HepG2 (cell line): ENCODE results near the gene EFS. TPM values are rescaled to one million over a fixed set of nuclear protein-coding genes. Genes with fewer than 3 reads are reported as not detected.
A peak's percentile ranks its signal among the peaks of the same experiment; 100 is the strongest.

Source experiments
- EZH2 ChIP-seq: conservative IDR thresholded peaks from 2 replicates; pipeline ENCODE4 v1.6.1; 2012; ENCODE audit warnings: mild to moderate bottlenecking, low read depth, low read length, moderate library complexity
- KDM3A ChIP-seq: IDR thresholded peaks from 2 replicates; pipeline ENCODE4 v1.6.1; 2018; ENCODE audit warnings: low read depth, missing compliant biosample characterization
- NCOR1 ChIP-seq: fragments of 200-600 bp; sonication (generic); IDR thresholded peaks from 2 replicates; pipeline ENCODE4 v1.7.0; 2017; ENCODE audit warnings: antibody characterized with exemption, low read length, borderline replicate concordance
- SALL1 ChIP-seq: sonication (generic); formaldehyde crosslinking; IDR thresholded peaks from 2 replicates; pipeline ENCODE4 v1.8.0; 2022; ENCODE audit warnings: mild to moderate bottlenecking, missing genetic modification reagents
- TFDP1 ChIP-seq: IDR thresholded peaks from 2 replicates; pipeline ENCODE4 v1.6.1; 2016; ENCODE audit warnings: missing compliant biosample characterization, missing genetic modification reagents, borderline replicate concordance
- polyA plus RNA-seq, 8 experiments: library from polyadenylated mRNA; depleted of rRNA in 3 of 8; stranded (reverse) in 7 of 8; unstranded in 1 of 8; fragments of >200 nt; fragmentation: Illumina TruSeq in 4 of 8; extraction: Trizol in 4 of 8; gene quantifications; 2 replicates each; pipeline versions ENCODE4 v1.2.1 to v1.2.3, GENCODE V29; 2011 to 2016; ENCODE audit warnings: low read depth in 4 of 8, missing spikeins in 1 of 8, mixed read lengths in 1 of 8; ENCODE audit not compliant: insufficient read depth in 1 of 8
- total RNA-seq, 5 experiments: library from RNA; depleted of rRNA; stranded (reverse); fragments of >200 nt; fragmentation: Illumina TruSeq; extraction: Trizol; gene quantifications; 2 replicates each; pipeline ENCODE4 v1.2.3, GENCODE V29; 2016; ENCODE audit warnings: low read depth in 1 of 5
- TF ChIP-seq, protein P1 (sequence below): sonication (generic); formaldehyde crosslinking; IDR thresholded peaks from 2 replicates; pipeline ENCODE4 v1.5.1; 2020; ENCODE audit warnings: mild to moderate bottlenecking, missing genetic modification reagents, moderate library complexity
- TF ChIP-seq, protein P2 (sequence below): sonication (generic); formaldehyde crosslinking; IDR thresholded peaks from 2 replicates; pipeline ENCODE4 v1.5.1; 2020; ENCODE audit warnings: missing genetic modification reagents, mild to moderate bottlenecking, borderline replicate concordance
- TF ChIP-seq, protein P3 (sequence below): IDR thresholded peaks from 2 replicates; pipeline ENCODE4 v1.6.1; 2016; ENCODE audit warnings: low read depth, missing genetic modification reagents, missing compliant biosample characterization

Gene EFS
- total and polyA plus RNA-seq, 2 of the 13 experiments (the other 11 are each of a cell fraction or from before 2014, with no cell fraction given) = not detected

- TF ChIP-seq, protein P1, sequence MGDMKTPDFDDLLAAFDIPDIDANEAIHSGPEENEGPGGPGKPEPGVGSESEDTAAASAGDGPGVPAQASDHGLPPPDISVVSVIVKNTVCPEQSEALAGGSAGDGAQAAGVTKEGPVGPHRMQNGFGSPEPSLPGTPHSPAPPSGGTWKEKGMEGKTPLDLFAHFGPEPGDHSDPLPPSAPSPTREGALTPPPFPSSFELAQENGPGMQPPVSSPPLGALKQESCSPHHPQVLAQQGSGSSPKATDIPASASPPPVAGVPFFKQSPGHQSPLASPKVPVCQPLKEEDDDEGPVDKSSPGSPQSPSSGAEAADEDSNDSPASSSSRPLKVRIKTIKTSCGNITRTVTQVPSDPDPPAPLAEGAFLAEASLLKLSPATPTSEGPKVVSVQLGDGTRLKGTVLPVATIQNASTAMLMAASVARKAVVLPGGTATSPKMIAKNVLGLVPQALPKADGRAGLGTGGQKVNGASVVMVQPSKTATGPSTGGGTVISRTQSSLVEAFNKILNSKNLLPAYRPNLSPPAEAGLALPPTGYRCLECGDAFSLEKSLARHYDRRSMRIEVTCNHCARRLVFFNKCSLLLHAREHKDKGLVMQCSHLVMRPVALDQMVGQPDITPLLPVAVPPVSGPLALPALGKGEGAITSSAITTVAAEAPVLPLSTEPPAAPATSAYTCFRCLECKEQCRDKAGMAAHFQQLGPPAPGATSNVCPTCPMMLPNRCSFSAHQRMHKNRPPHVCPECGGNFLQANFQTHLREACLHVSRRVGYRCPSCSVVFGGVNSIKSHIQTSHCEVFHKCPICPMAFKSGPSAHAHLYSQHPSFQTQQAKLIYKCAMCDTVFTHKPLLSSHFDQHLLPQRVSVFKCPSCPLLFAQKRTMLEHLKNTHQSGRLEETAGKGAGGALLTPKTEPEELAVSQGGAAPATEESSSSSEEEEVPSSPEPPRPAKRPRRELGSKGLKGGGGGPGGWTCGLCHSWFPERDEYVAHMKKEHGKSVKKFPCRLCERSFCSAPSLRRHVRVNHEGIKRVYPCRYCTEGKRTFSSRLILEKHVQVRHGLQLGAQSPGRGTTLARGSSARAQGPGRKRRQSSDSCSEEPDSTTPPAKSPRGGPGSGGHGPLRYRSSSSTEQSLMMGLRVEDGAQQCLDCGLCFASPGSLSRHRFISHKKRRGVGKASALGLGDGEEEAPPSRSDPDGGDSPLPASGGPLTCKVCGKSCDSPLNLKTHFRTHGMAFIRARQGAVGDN (CRISPR knock-in tag) = peak; percentile 51
- TF ChIP-seq, protein P2, sequence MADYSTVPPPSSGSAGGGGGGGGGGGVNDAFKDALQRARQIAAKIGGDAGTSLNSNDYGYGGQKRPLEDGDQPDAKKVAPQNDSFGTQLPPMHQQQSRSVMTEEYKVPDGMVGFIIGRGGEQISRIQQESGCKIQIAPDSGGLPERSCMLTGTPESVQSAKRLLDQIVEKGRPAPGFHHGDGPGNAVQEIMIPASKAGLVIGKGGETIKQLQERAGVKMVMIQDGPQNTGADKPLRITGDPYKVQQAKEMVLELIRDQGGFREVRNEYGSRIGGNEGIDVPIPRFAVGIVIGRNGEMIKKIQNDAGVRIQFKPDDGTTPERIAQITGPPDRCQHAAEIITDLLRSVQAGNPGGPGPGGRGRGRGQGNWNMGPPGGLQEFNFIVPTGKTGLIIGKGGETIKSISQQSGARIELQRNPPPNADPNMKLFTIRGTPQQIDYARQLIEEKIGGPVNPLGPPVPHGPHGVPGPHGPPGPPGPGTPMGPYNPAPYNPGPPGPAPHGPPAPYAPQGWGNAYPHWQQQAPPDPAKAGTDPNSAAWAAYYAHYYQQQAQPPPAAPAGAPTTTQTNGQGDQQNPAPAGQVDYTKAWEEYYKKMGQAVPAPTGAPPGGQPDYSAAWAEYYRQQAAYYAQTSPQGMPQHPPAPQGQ = 0 out of 2 replicates have a peak, but pooled peaks have one; percentile 31
- TF ChIP-seq SALL1 (peak; percentile 50; the same call in 1 of the 2 replicates), NCOR1 (no peak), TFDP1 (0 out of 2 replicates have a peak, but pooled peaks have one; percentile 46), EZH2 (0 out of 2 replicates have a peak, but pooled peaks have one; percentile 18), KDM3A (peak; percentile 58; the same call in 1 of the 2 replicates)
- TF ChIP-seq, protein P3, sequence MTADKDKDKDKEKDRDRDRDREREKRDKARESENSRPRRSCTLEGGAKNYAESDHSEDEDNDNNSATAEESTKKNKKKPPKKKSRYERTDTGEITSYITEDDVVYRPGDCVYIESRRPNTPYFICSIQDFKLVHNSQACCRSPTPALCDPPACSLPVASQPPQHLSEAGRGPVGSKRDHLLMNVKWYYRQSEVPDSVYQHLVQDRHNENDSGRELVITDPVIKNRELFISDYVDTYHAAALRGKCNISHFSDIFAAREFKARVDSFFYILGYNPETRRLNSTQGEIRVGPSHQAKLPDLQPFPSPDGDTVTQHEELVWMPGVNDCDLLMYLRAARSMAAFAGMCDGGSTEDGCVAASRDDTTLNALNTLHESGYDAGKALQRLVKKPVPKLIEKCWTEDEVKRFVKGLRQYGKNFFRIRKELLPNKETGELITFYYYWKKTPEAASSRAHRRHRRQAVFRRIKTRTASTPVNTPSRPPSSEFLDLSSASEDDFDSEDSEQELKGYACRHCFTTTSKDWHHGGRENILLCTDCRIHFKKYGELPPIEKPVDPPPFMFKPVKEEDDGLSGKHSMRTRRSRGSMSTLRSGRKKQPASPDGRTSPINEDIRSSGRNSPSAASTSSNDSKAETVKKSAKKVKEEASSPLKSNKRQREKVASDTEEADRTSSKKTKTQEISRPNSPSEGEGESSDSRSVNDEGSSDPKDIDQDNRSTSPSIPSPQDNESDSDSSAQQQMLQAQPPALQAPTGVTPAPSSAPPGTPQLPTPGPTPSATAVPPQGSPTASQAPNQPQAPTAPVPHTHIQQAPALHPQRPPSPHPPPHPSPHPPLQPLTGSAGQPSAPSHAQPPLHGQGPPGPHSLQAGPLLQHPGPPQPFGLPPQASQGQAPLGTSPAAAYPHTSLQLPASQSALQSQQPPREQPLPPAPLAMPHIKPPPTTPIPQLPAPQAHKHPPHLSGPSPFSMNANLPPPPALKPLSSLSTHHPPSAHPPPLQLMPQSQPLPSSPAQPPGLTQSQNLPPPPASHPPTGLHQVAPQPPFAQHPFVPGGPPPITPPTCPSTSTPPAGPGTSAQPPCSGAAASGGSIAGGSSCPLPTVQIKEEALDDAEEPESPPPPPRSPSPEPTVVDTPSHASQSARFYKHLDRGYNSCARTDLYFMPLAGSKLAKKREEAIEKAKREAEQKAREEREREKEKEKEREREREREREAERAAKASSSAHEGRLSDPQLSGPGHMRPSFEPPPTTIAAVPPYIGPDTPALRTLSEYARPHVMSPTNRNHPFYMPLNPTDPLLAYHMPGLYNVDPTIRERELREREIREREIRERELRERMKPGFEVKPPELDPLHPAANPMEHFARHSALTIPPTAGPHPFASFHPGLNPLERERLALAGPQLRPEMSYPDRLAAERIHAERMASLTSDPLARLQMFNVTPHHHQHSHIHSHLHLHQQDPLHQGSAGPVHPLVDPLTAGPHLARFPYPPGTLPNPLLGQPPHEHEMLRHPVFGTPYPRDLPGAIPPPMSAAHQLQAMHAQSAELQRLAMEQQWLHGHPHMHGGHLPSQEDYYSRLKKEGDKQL (CRISPR knock-in tag) = no peak
These were observed 12.2 kb downstream of the EFS start, which contains the start of gene SLC22A17 (continued) for GRCh38 chr14:23352506-23353432.
